ENCODE data around the gene MYMX.
A peak's percentile ranks its signal among the peaks of the same experiment; 100 is the strongest.
"Not testable (repeated sequence)": the region's sequence is repeated elsewhere in the genome, so short reads cannot be mapped to it uniquely, and the experiment has no call there.

MYMX gene

DNA sequence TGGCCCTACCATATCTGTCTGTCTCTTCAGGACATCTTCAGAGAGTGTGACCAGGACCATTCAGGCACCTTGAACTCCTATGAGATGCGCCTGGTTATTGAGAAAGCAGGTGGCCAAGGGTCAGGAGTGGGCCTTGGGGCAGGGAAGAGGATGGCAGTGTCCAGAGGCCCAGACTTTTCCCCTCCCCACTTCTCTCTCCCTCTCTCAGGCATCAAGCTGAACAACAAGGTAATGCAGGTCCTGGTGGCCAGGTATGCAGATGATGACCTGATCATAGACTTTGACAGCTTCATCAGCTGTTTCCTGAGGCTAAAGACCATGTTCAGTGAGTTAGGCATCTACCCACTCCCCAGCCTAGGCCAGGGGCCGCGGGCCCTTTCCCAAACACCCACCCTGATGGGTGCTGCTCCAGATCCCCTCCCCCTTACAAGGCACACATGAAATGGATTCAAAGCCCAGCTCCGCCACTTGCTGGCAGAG lies 33.8 kb upstream of the MYMX start:
- TF ChIP-seq EZH2 (IDR thresholded peaks at IDR 0.05): no peak
- TF ChIP-seq POLR2AphosphoS5 (IDR thresholded peaks at IDR 0.05; ENCODE audit: borderline replicate concordance, low read depth, low read length): no peak
- no peak for TF ChIP-seq FOXP2 (optimal IDR thresholded peaks at IDR 0.05; ENCODE audit: control extremely low read depth, extremely low read length, insufficient read depth)
- H3K9ac ChIP-seq (ENCODE audit: insufficient read length): no peak overlapping the region
- no peaks in the 10 kb centered on the region for H3K9me3 ChIP-seq (ENCODE audit: low read depth, low read length)
- no peak overlapping the region for H3K4me3 ChIP-seq
- no peaks in the 10 kb centered on the region for H3K36me3 ChIP-seq (ENCODE audit: insufficient read depth, low read length)
- DNase-seq (ENCODE audit: low read depth, low spot score): no peak
- no peak overlapping the region for H3K27ac ChIP-seq

- no peaks in the 10 kb centered on the region for H3K36me3 ChIP-seq (ENCODE audit: insufficient read depth, low read length)
- no peak for DNase-seq (ENCODE audit: low read depth, low spot score)
- TF ChIP-seq EZH2 (IDR thresholded peaks at IDR 0.05) (no peak), POLR2AphosphoS5 (IDR thresholded peaks at IDR 0.05; ENCODE audit: borderline replicate concordance, low read depth, low read length) (no peak), FOXP2 (optimal IDR thresholded peaks at IDR 0.05; ENCODE audit: control extremely low read depth, extremely low read length, insufficient read depth) (no peak)
- H3K9ac ChIP-seq (ENCODE audit: insufficient read length): no peak overlapping the region
- no peak overlapping the region for H3K27ac ChIP-seq
- H3K9me3 ChIP-seq (ENCODE audit: low read depth, low read length): no peaks in the 10 kb centered on the region
- H3K4me3 ChIP-seq: no peak overlapping the region
Measured at GRCh38 chr6:44183783-44184182, 32.9 kb upstream of the MYMX start.

DNA sequence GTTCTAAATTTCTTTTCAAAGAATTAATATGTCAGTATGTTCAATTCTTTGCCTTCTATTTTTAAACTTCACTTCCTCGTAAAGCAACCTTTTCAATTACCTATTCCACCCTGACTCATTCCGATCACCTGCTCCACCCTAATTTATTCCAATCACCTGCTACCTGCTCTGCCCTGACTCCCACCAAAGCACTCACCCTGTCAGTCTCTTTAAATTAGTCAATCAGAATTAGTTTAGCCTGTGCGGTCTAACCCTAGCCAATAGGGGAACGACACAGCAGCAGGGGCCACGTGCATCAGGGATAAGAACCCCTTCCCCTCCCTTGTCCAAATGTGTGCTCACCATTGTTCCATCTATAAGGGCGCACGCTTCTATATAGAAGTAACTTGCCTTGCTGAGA lies 31.4 kb upstream of the MYMX start:
- not testable (repeated sequence) for H3K27ac ChIP-seq; H3K9ac ChIP-seq (ENCODE audit: insufficient read length); H3K9me3 ChIP-seq (ENCODE audit: low read depth, low read length); H3K36me3 ChIP-seq (ENCODE audit: insufficient read depth, low read length); DNase-seq (ENCODE audit: low read depth, low spot score); H3K4me3 ChIP-seq

DNA sequence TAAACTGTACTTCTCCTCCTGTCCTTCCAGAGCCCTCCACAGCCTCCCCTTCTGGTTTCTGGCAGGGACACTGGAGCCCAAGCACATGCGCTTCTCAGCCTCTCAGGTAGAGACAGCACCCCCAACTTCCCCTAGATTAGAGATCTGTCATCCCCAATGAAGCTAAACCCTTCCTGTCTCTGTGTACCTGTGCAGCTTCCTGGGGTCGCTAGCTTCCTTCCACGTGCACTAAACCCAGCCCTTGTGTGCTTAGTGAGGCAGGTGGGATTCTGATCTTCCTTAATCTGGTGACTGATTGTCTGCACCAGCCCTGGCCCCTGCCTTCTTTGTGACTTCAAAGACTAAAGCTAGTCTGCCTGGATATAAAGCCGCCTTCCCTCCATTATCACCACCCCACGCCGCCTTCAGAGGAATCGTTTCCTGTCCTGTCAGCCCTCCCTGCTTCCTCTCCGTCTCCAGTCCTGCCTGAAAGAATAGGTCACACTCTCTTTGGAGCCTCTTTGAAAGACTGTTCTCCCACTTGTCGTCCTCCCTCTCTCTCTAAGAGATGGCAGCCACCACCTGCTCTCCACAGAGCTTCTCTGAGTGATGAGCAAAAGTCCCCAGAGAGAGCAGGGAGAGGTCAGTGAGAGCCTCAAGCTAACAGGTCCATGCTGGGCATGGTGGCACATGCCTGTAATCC lies 30.6 kb upstream of the MYMX start:
- Histone ChIP-seq H3K9ac (ENCODE audit: insufficient read length) (no peak overlapping the region), H3K36me3 (ENCODE audit: insufficient read depth, low read length) (no peaks in the 10 kb centered on the region), H3K9me3 (ENCODE audit: low read depth, low read length) (no peaks in the 10 kb centered on the region), H3K4me3 (no peak overlapping the region), H3K27ac (no peak overlapping the region)
- TF ChIP-seq FOXP2 (optimal IDR thresholded peaks at IDR 0.05; ENCODE audit: control extremely low read depth, extremely low read length, insufficient read depth): no peak
- no peak for TF ChIP-seq EZH2 (IDR thresholded peaks at IDR 0.05)
- no peak for TF ChIP-seq POLR2AphosphoS5 (IDR thresholded peaks at IDR 0.05; ENCODE audit: borderline replicate concordance, low read depth, low read length)
- no peak for DNase-seq (ENCODE audit: low read depth, low spot score)

DNA sequence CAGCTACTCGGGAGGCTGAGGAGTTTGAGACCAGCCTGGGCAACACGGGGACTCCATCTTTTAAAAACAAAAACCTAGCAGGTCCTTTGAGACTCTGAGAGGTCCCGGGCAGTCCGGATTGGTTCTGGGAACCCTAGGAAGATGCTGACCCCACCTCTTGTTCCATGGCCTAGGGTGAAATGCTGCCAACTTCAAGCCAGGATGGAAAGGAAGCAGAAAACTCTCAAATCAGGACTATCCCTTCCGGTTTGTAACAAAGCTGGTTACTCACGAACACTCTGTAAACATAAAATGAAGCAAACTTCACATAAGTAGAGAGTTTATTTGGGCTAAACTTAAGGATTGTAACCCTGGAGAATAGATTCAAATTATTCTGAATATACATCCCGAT lies 30.1 kb upstream of the MYMX start:
- no peak overlapping the region for H3K9ac ChIP-seq (ENCODE audit: insufficient read length)
- no peak overlapping the region for H3K27ac ChIP-seq
- no peaks in the 10 kb centered on the region for H3K36me3 ChIP-seq (ENCODE audit: insufficient read depth, low read length)
- no peak overlapping the region for H3K4me3 ChIP-seq
- TF ChIP-seq POLR2AphosphoS5 (IDR thresholded peaks at IDR 0.05; ENCODE audit: borderline replicate concordance, low read depth, low read length) (no peak), FOXP2 (optimal IDR thresholded peaks at IDR 0.05; ENCODE audit: control extremely low read depth, extremely low read length, insufficient read depth) (no peak), EZH2 (IDR thresholded peaks at IDR 0.05) (no peak)
- DNase-seq (ENCODE audit: low read depth, low spot score): no peak
- H3K9me3 ChIP-seq (ENCODE audit: low read depth, low read length): no peaks in the 10 kb centered on the region

DNA sequence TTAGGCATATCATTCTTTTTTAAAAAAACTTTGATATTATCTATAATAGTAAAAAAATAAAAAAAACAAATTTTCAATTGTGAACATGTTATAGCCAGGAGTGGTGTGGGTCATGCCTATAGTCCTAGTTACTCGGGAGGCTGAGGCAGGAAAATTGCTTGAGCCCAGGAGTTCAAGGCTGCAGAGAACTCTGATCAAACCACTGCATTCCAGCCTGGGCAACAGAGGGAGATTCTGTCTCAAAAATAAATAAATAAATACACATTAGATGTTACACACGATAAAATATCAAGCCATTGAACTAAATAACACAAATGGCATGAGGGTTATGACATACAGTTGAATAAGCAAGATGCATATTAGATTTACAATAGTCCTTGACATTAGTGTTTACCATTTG lies 27.9 kb upstream of the MYMX start:
- H3K4me3 ChIP-seq: no peak overlapping the region
- H3K27ac ChIP-seq: no peak overlapping the region
- no peaks in the 10 kb centered on the region for H3K36me3 ChIP-seq (ENCODE audit: insufficient read depth, low read length)
- H3K9me3 ChIP-seq (ENCODE audit: low read depth, low read length): no peaks in the 10 kb centered on the region
- TF ChIP-seq FOXP2 (optimal IDR thresholded peaks at IDR 0.05; ENCODE audit: control extremely low read depth, extremely low read length, insufficient read depth) (no peak), POLR2AphosphoS5 (IDR thresholded peaks at IDR 0.05; ENCODE audit: borderline replicate concordance, low read depth, low read length) (no peak), EZH2 (IDR thresholded peaks at IDR 0.05) (no peak)
- no peak overlapping the region for H3K9ac ChIP-seq (ENCODE audit: insufficient read length)
- DNase-seq (ENCODE audit: low read depth, low spot score): no peak

- H3K27ac ChIP-seq: no peak overlapping the region
- no peak for TF ChIP-seq POLR2AphosphoS5 (IDR thresholded peaks at IDR 0.05; ENCODE audit: borderline replicate concordance, low read depth, low read length)
- TF ChIP-seq FOXP2 (optimal IDR thresholded peaks at IDR 0.05; ENCODE audit: control extremely low read depth, extremely low read length, insufficient read depth): no peak
- TF ChIP-seq EZH2 (IDR thresholded peaks at IDR 0.05): no peak
- H3K9me3 ChIP-seq (ENCODE audit: low read depth, low read length): no peaks in the 10 kb centered on the region
Measured at GRCh38 chr6:44189257-44189656, 27.5 kb upstream of the MYMX start.

GRCh38 chr6:44190715-44191114 lies 26.0 kb upstream of the MYMX start:
- peak; percentile 93 for DNase-seq (ENCODE audit: low read depth, low spot score)
- Histone ChIP-seq H3K9me3 (ENCODE audit: low read depth, low read length) (no peaks in the 10 kb centered on the region), H3K27ac (peak overlapping the region; percentile 81; the same call in 1 of the 2 replicates), H3K4me3 (no peak overlapping the region), H3K9ac (ENCODE audit: insufficient read length) (no peak overlapping the region), H3K36me3 (ENCODE audit: insufficient read depth, low read length) (no peaks in the 10 kb centered on the region)
- TF ChIP-seq FOXP2 (optimal IDR thresholded peaks at IDR 0.05; ENCODE audit: control extremely low read depth, extremely low read length, insufficient read depth): no peak
- TF ChIP-seq EZH2 (IDR thresholded peaks at IDR 0.05): no peak
- no peak for TF ChIP-seq POLR2AphosphoS5 (IDR thresholded peaks at IDR 0.05; ENCODE audit: borderline replicate concordance, low read depth, low read length)

More at GRCh38 chr6:44189257-44189656, 27.5 kb upstream of the MYMX start:
- H3K4me3 ChIP-seq: no peak overlapping the region
- H3K36me3 ChIP-seq (ENCODE audit: insufficient read depth, low read length): no peaks in the 10 kb centered on the region
- DNase-seq (ENCODE audit: low read depth, low spot score): no peak
- no peak overlapping the region for H3K9ac ChIP-seq (ENCODE audit: insufficient read length)
